ENCODE measurements around the gene ACADSB.

DNA sequence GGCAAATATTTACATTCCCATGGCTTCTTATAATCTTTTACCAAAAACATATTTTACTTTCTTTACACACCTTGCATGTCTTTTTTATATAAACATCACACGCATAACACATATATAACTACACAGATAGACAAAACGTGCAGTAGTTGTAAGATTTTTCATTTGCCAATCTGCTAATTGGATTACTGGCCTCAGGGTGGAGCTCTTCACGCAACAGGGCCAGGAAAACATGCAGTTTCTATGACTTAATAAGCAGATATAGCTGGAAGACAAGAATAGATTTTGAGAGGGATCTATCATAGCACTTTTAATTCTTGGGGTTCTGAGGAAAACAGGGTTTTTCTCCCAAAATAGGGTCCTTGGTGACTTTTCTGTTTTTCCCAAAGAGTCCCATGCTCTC lies 12.7 kb downstream of the ACADSB start:
- TF ChIP-seq, protein P1, sequence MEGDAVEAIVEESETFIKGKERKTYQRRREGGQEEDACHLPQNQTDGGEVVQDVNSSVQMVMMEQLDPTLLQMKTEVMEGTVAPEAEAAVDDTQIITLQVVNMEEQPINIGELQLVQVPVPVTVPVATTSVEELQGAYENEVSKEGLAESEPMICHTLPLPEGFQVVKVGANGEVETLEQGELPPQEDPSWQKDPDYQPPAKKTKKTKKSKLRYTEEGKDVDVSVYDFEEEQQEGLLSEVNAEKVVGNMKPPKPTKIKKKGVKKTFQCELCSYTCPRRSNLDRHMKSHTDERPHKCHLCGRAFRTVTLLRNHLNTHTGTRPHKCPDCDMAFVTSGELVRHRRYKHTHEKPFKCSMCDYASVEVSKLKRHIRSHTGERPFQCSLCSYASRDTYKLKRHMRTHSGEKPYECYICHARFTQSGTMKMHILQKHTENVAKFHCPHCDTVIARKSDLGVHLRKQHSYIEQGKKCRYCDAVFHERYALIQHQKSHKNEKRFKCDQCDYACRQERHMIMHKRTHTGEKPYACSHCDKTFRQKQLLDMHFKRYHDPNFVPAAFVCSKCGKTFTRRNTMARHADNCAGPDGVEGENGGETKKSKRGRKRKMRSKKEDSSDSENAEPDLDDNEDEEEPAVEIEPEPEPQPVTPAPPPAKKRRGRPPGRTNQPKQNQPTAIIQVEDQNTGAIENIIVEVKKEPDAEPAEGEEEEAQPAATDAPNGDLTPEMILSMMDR (IDR thresholded peaks at IDR 0.05): no peak
- no peak for TF ChIP-seq POLR2A (IDR thresholded peaks at IDR 0.05)
- TF ChIP-seq POLR2AphosphoS5 (IDR thresholded peaks at IDR 0.05): no peak

Measured in breast epithelium (tissue), 3 donors.